Measurements from ENCODE around the gene FNDC3A.

Gene FNDC3A

DNA sequence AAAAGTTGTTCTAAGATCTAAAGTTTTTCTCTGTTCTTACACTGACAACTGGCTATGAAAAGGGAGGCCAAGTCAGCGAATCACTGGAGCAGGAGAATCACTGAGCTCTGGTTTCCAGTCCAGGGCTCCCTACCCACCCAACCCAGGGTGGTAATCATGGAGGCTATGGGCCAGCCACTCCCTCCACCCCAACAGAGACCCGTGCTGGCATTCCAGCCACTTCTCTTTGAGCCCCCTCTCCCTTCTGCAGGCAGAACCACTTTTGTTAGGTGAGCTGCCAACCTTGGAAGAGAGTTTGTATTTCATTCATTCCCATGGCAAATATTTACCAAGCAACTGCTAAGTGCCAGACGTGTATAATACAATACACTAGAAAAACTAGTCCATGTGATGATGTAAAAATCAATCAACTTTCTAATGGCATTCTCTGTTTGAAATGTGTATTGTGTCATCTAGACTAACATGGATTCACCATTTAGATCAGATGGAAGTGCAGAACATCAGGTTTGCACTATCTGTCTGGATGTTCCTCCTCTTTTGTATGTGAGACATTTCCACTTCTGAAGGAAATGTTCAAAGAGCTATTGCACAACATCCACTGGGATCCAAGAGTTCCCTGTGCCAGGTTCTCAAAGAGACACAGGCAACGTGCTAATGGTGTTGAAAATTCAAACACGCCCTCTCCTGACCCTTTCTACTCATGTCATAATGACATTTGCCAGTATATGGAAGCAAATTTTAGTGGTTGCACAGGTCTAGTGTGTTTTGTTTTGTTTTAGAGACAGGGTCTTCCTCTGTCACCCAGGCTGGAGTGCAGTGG, 249.7 kb downstream of the FNDC3A start:
- H3K9me3 ChIP-seq (ENCODE audit: severe bottlenecking): no peaks in the 10 kb centered on the region
- no peak for TF ChIP-seq CTCF (IDR thresholded peaks at IDR 0.05; ENCODE audit: low read depth, low read length)
- H3K27ac ChIP-seq: no peak overlapping the region
- DNase-seq: no peak
- no peak overlapping the region for H3K4me3 ChIP-seq (ENCODE audit: low read depth, low read length)
- no peaks in the 10 kb centered on the region for H3K36me3 ChIP-seq
- H3K27me3 ChIP-seq (ENCODE audit: insufficient read depth, low read depth, severe bottlenecking): peaks cover 3% of the 10 kb centered on the region

DNA sequence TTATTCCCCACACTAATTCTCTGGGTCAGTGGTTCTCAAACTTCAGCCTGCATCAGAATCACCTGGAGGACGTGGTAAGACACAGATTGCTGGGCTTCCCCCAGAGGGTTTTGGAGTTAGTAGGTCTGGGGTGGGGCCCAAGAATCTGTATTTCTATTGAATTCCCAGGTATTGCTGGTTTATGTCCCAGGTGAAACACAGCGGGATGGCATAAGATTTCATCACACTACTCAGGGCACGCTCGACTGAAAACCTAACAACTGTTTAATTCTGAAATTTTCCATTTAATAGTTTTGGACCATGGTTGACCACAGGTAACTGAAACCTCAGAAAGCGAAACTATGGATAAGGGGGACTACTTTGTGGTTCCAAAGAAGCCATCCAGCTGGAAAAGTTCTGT, 250.9 kb downstream of the FNDC3A start:
- no peak for TF ChIP-seq CTCF (IDR thresholded peaks at IDR 0.05; ENCODE audit: low read depth, low read length)
- H3K4me3 ChIP-seq (ENCODE audit: low read depth, low read length): no peak overlapping the region
- DNase-seq: no peak

GRCh38 chr13:49234741-49235140, 259.0 kb downstream of the FNDC3A start:
- Histone ChIP-seq H3K36me3 (no peaks in the 10 kb centered on the region), H3K4me3 (ENCODE audit: low read depth, low read length) (no peak overlapping the region), H3K27ac (no peak overlapping the region), H3K27me3 (ENCODE audit: insufficient read depth, low read depth, severe bottlenecking) (no peaks in the 10 kb centered on the region), H3K9me3 (ENCODE audit: severe bottlenecking) (no peaks in the 10 kb centered on the region)
- DNase-seq: no peak
- no peak for TF ChIP-seq CTCF (IDR thresholded peaks at IDR 0.05; ENCODE audit: low read depth, low read length)

More for the DNA sequence above, 250.9 kb downstream of the FNDC3A start:
- Histone ChIP-seq H3K36me3 (no peaks in the 10 kb centered on the region), H3K27me3 (ENCODE audit: insufficient read depth, low read depth, severe bottlenecking) (no peaks in the 10 kb centered on the region), H3K27ac (no peak overlapping the region), H3K9me3 (ENCODE audit: severe bottlenecking) (no peaks in the 10 kb centered on the region)

- Histone ChIP-seq H3K9me3 (ENCODE audit: severe bottlenecking) (no peaks in the 10 kb centered on the region), H3K36me3 (no peaks in the 10 kb centered on the region), H3K27ac (no peak overlapping the region), H3K4me3 (ENCODE audit: low read depth, low read length) (no peak overlapping the region), H3K27me3 (ENCODE audit: insufficient read depth, low read depth, severe bottlenecking) (no peaks in the 10 kb centered on the region)
- DNase-seq: no peak
- no peak for TF ChIP-seq CTCF (IDR thresholded peaks at IDR 0.05; ENCODE audit: low read depth, low read length)
These were observed 260.2 kb downstream of the FNDC3A start for GRCh38 chr13:49235856-49236431.

- Histone ChIP-seq H3K4me3 (ENCODE audit: low read depth, low read length) (no peak overlapping the region), H3K27ac (no peak overlapping the region), H3K9me3 (ENCODE audit: severe bottlenecking) (no peaks in the 10 kb centered on the region), H3K27me3 (ENCODE audit: insufficient read depth, low read depth, severe bottlenecking) (no peaks in the 10 kb centered on the region), H3K36me3 (no peaks in the 10 kb centered on the region)
- no peak for DNase-seq
- TF ChIP-seq CTCF (IDR thresholded peaks at IDR 0.05; ENCODE audit: low read depth, low read length): no peak
These were observed 262.9 kb downstream of the FNDC3A start for GRCh38 chr13:49238621-49239020.
